ENCODE measurements around the gene NPDC1.

Gene NPDC1

GRCh38 chr9:137031904-137032640 is 13.9 kb downstream of the NPDC1 start, which contains the start of gene FUT7:
FUT7 (minus strand) TSS chr9:137032088; CDS start chr9:137031991, 97 bp downstream.
- DNase-seq (ENCODE audit: low read depth), result no peak
- TF ChIP-seq, protein P1, sequence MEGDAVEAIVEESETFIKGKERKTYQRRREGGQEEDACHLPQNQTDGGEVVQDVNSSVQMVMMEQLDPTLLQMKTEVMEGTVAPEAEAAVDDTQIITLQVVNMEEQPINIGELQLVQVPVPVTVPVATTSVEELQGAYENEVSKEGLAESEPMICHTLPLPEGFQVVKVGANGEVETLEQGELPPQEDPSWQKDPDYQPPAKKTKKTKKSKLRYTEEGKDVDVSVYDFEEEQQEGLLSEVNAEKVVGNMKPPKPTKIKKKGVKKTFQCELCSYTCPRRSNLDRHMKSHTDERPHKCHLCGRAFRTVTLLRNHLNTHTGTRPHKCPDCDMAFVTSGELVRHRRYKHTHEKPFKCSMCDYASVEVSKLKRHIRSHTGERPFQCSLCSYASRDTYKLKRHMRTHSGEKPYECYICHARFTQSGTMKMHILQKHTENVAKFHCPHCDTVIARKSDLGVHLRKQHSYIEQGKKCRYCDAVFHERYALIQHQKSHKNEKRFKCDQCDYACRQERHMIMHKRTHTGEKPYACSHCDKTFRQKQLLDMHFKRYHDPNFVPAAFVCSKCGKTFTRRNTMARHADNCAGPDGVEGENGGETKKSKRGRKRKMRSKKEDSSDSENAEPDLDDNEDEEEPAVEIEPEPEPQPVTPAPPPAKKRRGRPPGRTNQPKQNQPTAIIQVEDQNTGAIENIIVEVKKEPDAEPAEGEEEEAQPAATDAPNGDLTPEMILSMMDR (IDR thresholded peaks at IDR 0.05; ENCODE audit: control insufficient read depth, insufficient read depth, low read depth, low read length, missing control alignments), result no peak
- H3K4me3 ChIP-seq (ENCODE audit: control insufficient read depth, low read depth, low read length), result no peak within 1 kb of the TSS

DNA sequence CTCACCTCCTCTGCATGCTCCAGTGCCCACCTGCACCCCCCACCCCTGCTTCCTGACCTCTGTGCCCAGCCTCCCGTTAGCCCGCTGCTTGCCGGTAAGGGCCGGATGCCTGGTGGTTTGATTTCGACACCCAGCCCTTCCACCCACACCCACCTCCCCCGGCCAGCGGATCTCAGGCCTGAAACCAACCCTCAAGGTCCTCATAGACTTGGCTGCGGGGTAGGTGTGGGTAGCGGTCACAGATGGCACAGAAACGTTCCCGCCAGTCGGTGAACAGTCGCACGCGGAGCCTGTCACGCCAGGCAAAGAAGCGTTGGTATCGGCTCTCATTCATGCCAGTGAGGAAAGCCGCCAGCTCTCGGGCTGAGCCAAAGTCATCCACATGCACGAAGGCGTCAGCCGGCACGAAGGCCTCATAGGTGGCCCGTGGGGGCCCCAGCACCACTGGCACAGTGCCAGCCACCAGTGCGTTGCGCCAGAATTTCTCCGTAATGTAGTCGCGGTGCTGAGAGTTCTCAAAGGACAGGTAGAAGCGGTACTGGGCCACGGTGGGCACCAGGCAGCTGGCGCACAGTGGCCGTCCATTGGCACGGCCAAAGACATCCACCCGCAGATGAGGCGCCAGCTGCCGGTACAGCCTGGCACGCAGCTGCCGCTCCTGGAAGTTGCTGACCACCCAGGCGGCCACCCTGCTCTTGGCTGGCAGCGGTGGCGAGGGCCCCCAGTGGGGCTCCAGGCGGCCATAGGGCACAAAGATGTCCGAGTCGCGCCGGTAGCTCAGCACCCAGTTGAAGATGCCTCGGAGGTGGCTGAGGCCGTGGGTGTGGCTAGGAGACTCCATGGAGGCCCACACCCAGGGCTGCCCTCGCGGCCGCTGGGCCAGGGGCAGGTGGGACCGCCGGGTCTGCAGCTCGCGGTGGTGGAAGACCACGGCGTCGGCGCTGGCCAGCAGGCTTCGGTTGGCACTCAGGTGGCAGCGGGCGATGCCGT is 15.1 kb downstream of the NPDC1 start:
- H3K4me3 ChIP-seq (ENCODE audit: control insufficient read depth, low read depth, low read length), result no peak overlapping the region
- DNase-seq (ENCODE audit: low read depth), result no peak

DNA sequence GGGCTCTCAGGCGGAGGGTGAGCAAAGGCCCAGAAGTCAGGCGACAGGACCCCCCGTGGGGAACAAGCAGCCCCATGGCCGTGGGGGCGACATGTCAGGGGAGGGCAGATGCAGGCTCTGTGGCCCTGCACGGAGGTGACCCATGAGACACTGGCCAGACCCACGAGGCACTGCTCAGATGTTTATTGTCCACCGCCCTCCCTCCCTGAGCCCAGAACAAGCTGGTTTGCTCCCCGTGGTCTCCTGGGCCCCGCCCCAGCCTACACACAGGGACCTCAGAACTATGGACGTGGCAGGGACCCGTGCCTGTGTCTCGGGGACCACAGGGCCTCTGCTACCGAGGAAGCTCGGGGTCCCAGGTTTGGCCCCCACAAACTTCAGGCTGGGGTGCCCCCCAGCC is 16.0 kb downstream of the NPDC1 start:
- no peak overlapping the region for H3K4me3 ChIP-seq (ENCODE audit: control insufficient read depth, low read depth, low read length)
- DNase-seq (ENCODE audit: low read depth), result no peak
- TF ChIP-seq, protein P1 (IDR thresholded peaks at IDR 0.05; ENCODE audit: control insufficient read depth, insufficient read depth, low read depth, low read length, missing control alignments), result no peak

More for the DNA sequence above, 15.1 kb downstream of the NPDC1 start:
- TF ChIP-seq, protein P1 (IDR thresholded peaks at IDR 0.05; ENCODE audit: control insufficient read depth, insufficient read depth, low read depth, low read length, missing control alignments), result no peak

GRCh38 chr9:137029058-137029936 is 16.7 kb downstream of the NPDC1 start:
- TF ChIP-seq, protein P1 (IDR thresholded peaks at IDR 0.05; ENCODE audit: control insufficient read depth, insufficient read depth, low read depth, low read length, missing control alignments), result peak; percentile 92
- DNase-seq (ENCODE audit: low read depth), result no peak
- peak overlapping the region; percentile 48; the same call in 1 of the 2 replicates for H3K4me3 ChIP-seq (ENCODE audit: control insufficient read depth, low read depth, low read length)

GRCh38 chr9:137028263-137029057 is 17.5 kb downstream of the NPDC1 start:
- peak overlapping the region; percentile 59 for H3K4me3 ChIP-seq (ENCODE audit: control insufficient read depth, low read depth, low read length)
- TF ChIP-seq, protein P1 (IDR thresholded peaks at IDR 0.05; ENCODE audit: control insufficient read depth, insufficient read depth, low read depth, low read length, missing control alignments), result peak; percentile 49
- DNase-seq (ENCODE audit: low read depth), result no peak

Measured in AG09309 (cell line).